ENCODE data around the gene LIPC. TPM values are rescaled to one million over a fixed set of nuclear protein-coding genes. Genes with fewer than 3 reads are reported as not detected.

The LIPC gene
- total and polyA plus RNA-seq, 2 donors (not counting 3 experiments of a cell fraction or from before 2014, with no cell fraction given), result not detected

DNA sequence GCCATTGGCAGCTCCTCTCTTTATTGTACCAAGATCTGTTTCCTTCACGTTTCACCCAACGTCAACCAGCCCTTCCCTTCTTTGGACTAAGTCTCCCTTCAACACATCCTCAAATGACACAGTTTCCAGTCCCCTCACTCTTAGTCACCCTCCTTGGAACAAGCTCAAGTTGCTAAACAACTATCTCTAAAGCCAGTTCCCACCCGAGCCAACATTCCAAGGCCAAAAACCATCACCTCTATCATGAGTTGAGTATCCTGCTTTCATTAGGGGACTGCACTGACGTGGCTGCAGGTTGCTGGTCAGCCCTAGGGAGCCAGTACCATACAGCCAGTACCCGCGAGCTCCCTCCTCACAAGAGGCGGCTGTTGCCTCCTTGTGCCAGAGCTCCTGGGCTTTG is 73.8 kb downstream of the LIPC start:
- ChIA-PET CTCF (interaction anchor here (2.2 kb wide), 1 partner anchor 10 kb away, joined by 9 read pairs; no protein-coding TSS in a partner anchor), POLR2A (no interaction called here)
- H3K9me3 ChIP-seq (replicated peaks; ENCODE audit: control insufficient read depth, insufficient read depth, low read length), result no peaks in the 10 kb centered on the region
- H3K27me3 ChIP-seq (ENCODE audit: control insufficient read depth in 2 of 2, insufficient read depth in 2 of 2, low read length in 2 of 2), result no peaks in the 10 kb centered on the region
- no peak overlapping the region for H3K27ac ChIP-seq (ENCODE audit: insufficient read depth, low read depth, low read length)
- TF ChIP-seq, protein P1, sequence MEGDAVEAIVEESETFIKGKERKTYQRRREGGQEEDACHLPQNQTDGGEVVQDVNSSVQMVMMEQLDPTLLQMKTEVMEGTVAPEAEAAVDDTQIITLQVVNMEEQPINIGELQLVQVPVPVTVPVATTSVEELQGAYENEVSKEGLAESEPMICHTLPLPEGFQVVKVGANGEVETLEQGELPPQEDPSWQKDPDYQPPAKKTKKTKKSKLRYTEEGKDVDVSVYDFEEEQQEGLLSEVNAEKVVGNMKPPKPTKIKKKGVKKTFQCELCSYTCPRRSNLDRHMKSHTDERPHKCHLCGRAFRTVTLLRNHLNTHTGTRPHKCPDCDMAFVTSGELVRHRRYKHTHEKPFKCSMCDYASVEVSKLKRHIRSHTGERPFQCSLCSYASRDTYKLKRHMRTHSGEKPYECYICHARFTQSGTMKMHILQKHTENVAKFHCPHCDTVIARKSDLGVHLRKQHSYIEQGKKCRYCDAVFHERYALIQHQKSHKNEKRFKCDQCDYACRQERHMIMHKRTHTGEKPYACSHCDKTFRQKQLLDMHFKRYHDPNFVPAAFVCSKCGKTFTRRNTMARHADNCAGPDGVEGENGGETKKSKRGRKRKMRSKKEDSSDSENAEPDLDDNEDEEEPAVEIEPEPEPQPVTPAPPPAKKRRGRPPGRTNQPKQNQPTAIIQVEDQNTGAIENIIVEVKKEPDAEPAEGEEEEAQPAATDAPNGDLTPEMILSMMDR (IDR thresholded peaks at IDR 0.05; ENCODE audit: extremely low read depth in 1 of 2, insufficient read depth in 1 of 2, low read depth in 1 of 2, low read length in 2 of 2), result no peak
- TF ChIP-seq POLR2A (IDR thresholded peaks at IDR 0.05; ENCODE audit: low read depth, low read length) (no peak), GATA2 (IDR thresholded peaks at IDR 0.05; ENCODE audit: insufficient read depth, insufficient read length, low read depth, low read length) (no peak), JUN (IDR thresholded peaks at IDR 0.05; ENCODE audit: borderline replicate concordance, insufficient read depth, insufficient read length, low read depth) (no peak), EZH2 (IDR thresholded peaks at IDR 0.05; ENCODE audit: borderline replicate concordance, low read depth, low read length, severe bottlenecking) (no peak), POLR2AphosphoS5 (IDR thresholded peaks at IDR 0.05; ENCODE audit: insufficient read depth, low read depth, low read length) (no peak), MYC (IDR thresholded peaks at IDR 0.05; ENCODE audit: low read depth, low read length) (no peak), FOS (IDR thresholded peaks at IDR 0.05; ENCODE audit: borderline replicate concordance, insufficient read depth, low read length) (no peak)
- TF ChIP-seq, protein P2, sequence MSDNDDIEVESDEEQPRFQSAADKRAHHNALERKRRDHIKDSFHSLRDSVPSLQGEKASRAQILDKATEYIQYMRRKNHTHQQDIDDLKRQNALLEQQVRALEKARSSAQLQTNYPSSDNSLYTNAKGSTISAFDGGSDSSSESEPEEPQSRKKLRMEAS (IDR thresholded peaks at IDR 0.05; ENCODE audit: insufficient read depth, insufficient read length), result no peak
- dilution Hi-C loops (cut with MboI; ENCODE audit: extremely low pct_ligation_motif_present, low sequenced_read_pairs), result no loop called here
- H3K36me3 ChIP-seq (ENCODE audit: control insufficient read depth in 2 of 2, extremely low read depth in 1 of 2, insufficient read depth in 2 of 2, low read length in 2 of 2), result no peaks in the 10 kb centered on the region
- intact Hi-C loops (cut with micrococcal nuclease), result no loop called here
- no peaks in the 10 kb centered on the region for H4K20me1 ChIP-seq (replicated peaks; ENCODE audit: control insufficient read depth, extremely low read depth, insufficient read depth, low read length)
- BruUV-seq (replicated peaks), result no TSS peak
- H2AFZ ChIP-seq (ENCODE audit: low read depth, low read length), result no peak overlapping the region
- H3K79me2 ChIP-seq (ENCODE audit: control insufficient read depth, insufficient read depth, low read length), result no peaks in the 10 kb centered on the region
- H3K9me1 ChIP-seq (replicated peaks; ENCODE audit: control insufficient read depth, extremely low read depth, insufficient read depth, low read length), result no peaks in the 10 kb centered on the region
- peaks cover 2% of the 10 kb centered on the region for H3K4me1 ChIP-seq (ENCODE audit: control insufficient read depth, extremely low read depth, insufficient read depth, low read length)
- H3K9ac ChIP-seq (replicated peaks; ENCODE audit: extremely low read depth, insufficient read depth, low read length), result no peak overlapping the region
- H3K4me2 ChIP-seq (ENCODE audit: insufficient read depth, low read length), result no peak overlapping the region
- no peak for DNase-seq (ENCODE audit: low read depth, low spot score)
- FAIRE-seq, result no peak
- no peak overlapping the region for H3K4me3 ChIP-seq (replicated peaks in 1 of 3; ENCODE audit: insufficient read depth in 1 of 3, low read depth in 1 of 3, low read length in 3 of 3)

Data from endothelial cell of umbilical vein (primary cell).